Stimulated activated CD4-positive, alpha-beta T cell treated with anti-CD3 and anti-CD28 coated beads, Interleukin-4, amount 100 ng/mL, for 1 hour (primary cell): ENCODE results near the gene SRGAP2C.
"Not testable (repeated sequence)": the region's sequence is repeated elsewhere in the genome, so short reads cannot be mapped to it uniquely, and the experiment has no call there.

ENCODE experiments used
- DNase-seq: peaks from one replicate; pipeline ENCODE4 v3.0.0-alpha.2; 2020

The SRGAP2C gene

DNA sequence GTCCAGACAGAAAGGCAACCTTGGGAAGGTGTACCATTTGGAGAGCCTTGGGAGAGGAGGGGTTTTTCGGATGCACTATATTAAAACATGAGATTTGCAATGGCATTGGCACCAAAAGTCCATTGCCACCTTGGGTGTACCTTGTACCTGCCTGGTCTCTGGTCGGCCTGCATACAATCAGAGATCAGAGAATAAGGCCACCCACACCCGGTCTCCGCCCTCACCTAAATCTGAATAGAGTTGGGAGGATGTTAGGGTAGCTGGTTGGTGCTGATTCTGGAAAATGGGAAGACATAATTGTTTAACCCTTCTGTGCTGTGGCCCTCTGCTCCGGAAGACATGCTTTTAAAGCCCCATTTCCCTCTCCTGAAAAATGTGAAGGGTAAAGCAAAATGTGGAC lies 3.1 kb downstream of the SRGAP2C start:
- DNase-seq = not testable (repeated sequence)

DNA sequence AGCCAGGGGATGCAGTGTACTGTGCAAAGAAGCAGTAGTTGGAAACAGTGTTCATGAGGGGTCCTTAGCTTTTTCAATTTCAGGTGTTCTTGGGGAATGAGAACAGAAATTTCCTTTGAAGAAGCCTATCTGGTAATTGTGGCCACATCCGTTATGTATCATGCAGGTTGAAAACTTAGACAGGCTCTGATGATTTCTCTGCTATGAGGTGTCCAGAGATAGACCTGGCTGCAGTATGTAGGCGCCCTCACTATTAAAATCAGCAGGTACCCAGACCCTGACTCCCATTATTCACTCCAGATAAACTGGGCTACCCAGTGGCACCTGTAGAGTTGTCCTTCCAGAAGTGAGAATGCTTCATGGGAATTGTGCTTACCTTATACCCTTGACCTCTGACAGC lies 7.7 kb downstream of the SRGAP2C start:
- not testable (repeated sequence) for DNase-seq

DNA sequence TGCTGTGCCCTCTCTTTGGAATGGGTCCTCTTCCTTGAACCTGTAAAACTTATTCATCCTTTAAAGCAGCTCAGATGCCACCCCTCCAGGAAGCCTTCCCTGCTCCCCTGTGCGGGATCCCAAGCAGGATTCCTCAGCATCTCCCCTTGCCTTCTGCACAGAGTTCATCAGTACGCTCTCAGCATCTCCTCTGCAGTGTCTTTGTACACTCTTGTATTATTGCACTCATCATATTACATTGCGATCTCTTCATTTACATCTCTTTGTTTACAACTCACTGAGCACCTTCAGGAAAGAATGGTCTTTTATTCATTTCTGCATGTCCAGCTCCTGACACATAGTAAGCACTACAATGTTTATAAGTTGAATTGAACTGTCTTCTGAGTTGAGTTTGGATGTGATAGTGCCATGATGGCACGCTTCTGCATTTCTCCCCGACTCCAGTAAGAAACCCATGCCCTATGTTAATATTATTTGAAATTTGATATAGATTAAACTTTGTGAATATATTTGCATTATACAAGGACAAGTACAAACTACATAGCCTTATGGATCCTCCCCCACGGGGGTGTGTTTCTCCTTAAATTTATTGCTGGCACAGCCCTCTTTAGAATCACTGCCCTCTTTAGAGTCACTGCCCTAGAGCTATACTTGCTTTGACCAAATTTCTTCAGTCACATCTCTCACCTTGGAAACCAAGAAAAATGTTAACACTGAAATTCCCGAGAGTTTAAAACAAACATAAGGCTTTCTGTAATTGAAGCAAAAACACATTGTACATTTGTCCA lies 12.5 kb downstream of the SRGAP2C start:
- DNase-seq = not testable (repeated sequence)

DNA sequence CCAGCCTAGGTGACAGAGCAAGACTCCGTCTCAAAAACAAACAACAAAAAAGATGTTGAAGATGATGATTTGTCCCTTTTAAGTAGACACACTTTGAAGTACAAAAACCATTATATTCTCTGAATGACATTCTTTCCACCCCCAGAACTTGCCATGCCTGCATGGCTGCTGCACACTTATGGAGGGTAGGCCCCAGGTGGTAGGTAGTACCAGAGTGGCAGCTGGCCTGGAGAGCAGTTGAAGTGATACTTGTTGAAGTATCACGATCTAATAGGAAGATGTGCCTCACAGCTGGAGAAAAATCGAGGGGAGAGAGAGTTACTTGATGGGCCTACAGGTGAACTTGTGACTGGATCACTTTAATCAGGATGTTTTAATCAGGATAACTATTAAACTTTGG lies 15.0 kb downstream of the SRGAP2C start:
- DNase-seq = not testable (repeated sequence)

DNA sequence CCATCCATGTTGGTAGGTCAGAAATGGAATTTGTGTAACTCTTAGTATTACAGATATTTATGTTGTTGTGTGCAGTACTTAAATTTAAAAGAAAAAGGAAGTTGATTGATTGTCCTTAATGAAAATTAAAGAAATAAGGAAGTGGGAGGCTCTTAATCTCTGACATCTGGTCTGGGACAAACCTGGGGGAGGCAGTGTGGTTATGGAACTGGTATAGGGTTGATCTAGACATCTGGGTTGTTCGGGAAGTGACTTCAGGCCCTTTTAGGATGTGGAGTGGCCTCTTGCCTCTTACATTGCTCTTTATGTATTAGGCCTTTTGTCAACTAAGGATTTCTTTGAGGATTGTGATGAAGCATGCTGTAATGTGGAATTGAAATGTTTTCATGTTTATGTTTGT lies 15.5 kb downstream of the SRGAP2C start:
- not testable (repeated sequence) for DNase-seq

DNA sequence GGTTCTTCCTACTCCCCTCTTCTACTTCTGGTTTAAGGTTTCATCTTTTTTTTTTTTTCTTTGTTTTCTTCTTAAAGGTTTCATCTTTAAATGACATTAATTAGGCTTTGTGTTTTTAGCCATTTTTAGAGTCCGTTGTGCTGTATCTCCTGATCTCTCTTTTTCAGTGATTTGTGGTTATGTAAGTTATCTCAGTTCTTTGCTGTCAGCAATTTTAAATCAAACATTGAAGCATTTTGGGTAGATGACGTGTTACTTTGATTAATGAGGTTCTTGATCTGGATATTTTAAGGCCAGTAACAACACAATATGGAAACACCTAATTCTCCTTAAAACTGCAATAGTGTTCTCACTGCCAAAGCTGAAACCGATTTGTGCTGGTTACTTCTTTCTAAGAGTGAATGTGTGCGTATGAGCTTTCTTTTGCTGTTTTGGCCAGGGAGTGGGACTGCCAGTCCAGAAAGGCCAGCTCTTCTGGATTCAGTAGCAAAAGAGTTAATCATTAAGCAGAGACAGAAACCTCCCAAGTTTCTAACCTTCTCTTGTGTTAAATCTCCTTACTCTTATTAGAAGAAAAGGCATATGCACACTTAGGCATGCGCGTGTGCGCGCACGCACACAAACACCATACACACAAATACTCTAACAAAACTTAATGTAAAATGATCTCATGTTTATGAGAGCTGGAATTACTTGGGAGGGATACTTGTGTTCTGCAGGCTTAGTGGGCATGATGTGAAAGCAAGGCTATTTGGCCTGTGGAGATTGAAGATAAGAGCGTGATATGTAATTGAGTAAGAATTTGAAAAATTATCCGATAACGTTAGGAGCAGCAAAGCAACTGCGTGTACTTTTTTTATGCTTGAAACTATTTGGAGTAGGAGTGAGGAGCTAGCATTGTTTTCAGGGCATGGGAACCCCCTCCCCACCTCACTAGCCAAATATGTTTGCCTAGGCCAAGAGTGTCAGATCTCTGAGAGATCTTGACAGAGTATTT lies 16.5 kb downstream of the SRGAP2C start:
- DNase-seq = not testable (repeated sequence)

DNA sequence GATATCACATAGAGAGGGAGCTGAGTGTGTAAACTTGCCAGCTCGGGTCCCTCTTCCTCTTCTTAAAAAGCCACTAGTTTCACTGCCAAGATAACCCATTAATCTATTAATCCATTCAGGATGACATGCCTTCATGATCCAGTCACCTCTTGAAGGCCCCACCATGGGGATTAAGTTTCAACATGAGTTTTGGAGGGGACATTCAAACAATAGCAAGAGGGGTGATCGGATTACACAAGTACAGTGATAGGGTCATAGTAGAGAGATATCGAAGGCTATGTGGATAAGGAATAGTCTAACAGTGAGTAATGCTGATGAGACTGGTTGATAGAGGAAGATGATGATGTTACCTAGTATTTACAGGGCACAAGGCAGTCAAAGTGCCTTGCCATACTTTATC lies 18.2 kb downstream of the SRGAP2C start:
- DNase-seq = not testable (repeated sequence)

DNA sequence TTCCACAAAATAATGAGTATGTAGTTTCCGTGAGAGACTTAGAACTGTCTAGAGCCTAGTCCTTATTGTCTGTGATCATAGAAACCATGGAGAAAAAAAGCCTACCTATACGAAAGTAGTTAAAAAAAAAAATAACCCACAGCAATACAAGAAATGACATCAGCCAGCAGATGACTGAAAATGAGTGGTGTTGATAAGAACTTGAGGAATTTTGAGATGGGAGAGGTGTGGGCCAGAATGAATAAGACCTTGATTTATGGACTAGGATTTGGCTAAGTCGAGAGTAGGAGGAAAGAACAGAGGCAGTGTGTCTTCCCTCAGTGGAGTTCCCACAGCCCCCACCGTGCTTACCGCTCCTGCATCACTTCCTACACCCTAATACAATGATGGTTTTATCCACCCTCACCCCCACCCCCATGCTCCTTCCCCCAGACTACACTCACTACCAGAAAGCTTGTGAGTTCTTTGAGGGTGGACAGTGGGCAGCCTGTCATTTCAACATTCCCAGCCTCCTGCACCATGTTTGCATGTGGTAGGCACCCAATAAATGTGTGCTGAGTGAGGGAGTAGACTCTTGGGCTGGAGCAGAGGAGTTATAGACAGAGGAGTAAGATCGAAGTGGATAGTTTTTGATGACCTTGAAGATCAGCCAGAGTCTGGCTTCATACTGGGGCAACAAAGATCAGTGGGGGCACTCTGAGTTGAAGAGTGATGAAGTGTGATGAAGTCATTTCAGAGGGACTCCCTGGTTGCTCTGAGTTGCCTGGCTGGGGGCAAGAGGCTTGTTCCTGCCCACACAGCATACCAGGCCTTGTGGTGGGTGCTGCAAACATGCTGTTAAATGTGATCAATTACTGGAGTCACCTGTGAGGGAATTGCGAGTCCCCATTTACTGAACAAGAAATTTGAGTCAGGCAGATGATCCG lies 21.3 kb downstream of the SRGAP2C start:
- DNase-seq = not testable (repeated sequence)

DNA sequence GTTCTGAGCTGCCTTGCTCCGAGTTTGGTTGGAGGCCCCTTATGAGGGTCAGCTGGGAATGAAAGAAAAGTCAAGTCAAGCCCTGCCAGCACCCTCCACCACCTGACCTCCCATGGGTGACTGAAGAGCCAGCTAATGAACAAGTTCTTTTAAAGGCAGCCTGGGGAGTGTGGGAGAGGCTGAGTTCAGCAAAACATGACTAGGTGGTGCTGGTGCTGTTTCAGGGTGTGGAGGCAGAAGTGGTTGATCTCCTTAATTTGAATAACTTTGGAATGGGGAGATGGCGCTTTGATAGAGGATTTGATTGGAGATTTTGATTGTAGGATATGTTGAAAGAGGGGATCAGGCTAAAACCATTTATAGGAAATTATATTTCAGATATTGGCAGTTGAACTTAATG lies 22.6 kb downstream of the SRGAP2C start:
- not testable (repeated sequence) for DNase-seq

DNA sequence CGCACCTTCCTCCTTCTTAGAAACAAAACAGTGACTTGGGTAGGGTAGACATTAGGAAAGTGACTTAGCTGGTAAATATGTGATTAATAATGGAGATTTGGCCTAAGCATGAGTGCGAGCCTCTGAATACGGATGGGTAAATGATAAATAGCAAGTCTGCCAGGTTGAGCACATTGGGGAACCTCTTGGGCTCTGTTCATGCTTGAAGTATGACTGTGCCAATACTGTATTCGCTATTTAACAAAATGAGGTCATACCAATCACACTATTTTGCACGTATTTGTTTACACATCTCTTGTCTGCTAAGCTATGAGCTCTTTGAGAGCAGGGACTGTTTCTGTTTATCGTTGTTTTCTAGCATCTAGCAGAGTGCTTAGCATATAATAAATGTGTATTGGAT lies 23.6 kb downstream of the SRGAP2C start:
- DNase-seq = not testable (repeated sequence)

DNA sequence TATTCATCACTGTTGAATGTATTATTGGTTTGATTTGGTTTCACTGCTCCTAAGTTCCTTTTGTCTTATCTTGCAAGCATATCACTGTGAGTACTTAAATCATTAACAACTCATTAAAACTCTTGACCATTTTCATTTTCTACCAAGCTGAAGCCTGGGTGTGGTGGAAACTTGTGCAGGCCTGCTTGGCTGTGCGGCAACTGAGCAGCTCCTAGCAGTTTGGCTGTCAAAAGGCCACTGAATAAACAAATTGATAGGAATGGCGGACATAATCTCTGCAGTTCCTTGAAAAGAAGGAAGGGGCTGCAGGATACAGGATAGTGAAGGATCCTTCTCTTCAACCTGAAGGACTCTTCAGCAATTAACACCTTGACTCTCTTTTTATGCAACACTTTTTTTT lies 26.0 kb downstream of the SRGAP2C start:
- not testable (repeated sequence) for DNase-seq

DNA sequence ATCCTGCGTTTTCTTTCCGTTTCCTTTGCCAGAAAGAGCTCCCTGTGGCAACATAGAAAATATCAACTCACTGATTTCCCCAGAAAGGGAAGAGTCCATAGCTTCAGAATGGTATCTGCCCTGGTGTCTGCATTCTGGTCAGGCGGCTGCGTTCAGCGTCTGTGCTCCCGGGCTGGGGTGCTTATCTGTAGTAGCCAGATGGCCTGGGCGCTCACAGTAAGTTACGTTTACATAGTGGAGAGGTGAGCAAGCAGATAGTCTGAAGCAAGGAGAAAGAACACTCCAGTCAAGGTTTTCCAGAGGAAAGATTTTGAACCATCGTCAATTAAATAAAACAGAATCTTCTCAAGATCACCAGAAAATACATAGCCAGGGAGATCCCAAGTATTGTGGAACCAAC lies 28.7 kb downstream of the SRGAP2C start:
- DNase-seq = not testable (repeated sequence)

DNA sequence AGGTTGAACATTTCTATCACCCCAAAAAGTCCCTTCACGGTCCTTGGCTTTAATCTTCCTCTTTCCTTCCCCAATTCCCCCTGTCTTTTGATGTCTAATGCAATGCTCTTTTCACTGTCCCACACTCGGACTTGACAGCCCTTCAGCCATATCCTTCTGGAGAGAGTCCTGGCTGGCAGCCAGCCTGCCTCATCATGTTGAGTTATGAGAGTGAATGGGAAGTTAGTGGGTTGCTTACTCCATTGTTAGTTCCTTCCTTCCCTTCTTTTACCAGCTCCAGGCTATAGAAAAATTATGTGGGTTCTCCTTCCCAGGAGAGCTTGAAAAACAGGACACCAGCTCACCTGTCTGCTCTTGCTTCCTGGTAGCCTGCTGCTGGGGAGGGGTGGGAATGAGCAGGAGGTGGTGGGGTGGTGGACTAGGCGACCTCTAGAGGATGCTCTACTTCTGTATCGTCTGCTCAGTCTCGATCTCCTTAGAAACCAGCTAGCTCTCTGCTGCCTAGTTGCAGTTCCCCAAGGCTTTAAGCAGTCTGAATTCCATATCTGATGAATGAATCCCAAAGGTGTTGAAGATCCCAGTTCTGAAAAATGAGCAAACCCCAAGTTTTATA lies 29.9 kb downstream of the SRGAP2C start:
- not testable (repeated sequence) for DNase-seq

DNA sequence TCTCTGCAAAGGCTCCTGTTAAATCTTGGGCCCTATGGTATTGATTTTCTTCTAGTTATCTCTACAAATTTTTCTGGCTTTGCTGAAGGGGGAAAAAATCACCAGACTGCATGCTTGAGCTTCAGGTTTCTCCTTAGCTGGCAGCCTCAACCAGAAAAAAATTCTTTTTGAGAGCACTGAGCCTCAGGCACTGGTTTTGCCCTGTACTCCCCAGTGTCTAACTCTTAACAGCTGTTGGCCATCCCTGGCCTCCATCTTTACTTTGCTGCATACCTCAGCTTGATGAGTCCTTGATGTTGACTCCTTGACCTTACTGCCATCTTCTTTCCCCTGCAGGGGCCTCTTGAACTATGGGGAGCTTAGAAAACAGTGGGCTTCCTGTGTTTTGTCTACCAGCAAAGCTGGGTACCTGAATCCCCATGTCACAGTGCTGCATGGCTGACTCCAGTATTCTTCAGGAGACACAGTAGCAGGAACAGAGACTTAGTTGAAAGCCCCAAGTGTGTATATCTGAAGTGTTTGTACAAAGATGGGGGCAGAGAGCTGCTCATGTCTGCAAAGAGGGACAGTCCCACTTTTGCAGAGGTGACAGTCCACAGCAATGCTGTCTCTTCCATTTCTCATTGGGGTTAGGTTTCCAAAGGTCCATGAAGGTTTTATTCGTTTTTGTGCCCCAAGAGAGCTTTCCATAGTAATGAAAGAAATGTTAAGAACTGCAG lies 31.1 kb downstream of the SRGAP2C start:
- not testable (repeated sequence) for DNase-seq

DNA sequence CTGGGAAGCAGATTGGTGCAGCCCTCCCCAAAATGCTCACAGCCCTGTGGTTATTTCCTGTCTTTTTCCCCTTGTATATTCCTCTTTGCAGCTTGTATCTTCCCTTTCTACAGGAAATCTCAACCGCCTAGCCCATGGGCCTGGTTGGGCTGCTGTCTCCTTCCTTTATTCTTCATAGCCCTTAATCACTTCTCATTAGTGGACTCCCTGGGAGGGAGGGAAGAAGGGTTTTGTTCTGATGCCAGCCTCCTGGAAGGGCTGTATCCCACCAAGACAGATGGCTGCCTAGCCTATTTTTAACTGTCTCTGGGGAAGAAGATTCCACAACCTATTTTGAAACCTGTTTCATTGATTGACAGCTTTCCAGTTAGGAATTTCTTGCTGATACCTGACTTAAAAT lies 31.9 kb downstream of the SRGAP2C start:
- not testable (repeated sequence) for DNase-seq

DNA sequence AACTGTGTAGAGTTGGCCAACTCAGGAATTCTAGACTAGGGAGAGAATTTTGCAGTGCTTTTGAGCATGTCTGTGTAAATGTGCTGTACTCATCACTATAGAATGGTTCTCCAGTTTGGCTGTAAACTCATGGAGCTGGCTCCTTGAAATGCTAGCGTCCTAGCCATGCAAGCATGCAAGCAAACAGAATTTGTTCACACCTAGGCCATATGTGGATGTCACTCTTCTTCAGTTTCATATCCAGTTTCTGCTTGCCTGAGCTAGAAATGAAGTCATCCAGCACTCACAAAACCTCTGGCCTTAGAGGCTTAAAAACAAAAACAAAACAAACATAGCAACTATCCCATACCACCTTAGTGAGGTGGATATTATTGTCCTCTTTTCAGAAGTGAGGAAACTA lies 37.0 kb downstream of the SRGAP2C start:
- DNase-seq = not testable (repeated sequence)

DNA sequence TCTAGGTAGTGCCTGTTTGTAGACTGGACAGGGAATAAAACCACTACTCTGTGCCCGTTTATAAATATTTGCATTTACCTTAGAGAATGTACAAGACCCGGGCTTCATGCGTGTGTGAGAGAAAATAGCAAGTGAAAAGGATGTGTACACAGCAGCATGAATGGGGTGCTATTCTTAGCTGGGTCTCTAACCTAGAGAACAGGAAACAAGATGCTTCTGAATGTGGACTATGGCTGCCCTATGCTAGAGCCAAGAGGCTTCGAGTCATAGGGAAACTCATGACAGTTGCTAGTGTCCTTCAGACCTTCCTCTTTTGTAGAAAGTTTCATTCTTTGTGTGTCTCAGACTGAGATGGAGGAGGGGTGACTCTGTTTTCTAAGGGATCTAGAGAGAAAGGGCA lies 39.9 kb downstream of the SRGAP2C start:
- not testable (repeated sequence) for DNase-seq

DNA sequence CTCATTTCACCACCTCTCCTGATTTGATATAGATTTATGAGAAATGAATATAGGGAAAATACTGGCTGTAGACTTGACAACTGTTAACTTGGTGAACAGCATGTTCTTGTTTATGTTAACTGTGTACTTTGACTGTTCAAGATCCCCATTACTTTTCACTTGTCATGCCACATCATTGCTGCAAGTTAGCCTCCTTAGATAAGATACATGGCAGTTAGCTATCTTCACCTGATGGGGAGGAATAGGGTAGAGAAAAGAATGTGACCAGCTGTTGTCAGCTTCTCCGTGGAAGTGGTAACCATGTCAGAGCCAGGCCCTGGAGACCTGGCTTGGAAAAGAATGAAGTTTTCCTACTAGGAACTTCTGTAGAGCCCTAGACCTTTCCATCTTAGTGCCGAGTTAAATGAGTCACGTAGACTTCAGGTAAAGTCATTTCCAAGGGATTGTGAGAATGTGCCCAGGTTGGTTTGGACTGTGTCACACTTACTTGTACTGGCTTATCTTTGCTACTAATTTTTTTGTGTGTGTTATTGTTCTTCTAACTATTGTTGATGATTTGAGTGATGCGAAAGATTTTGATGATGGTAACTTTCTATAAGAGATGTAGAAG lies 41.6 kb downstream of the SRGAP2C start:
- not testable (repeated sequence) for DNase-seq

DNA sequence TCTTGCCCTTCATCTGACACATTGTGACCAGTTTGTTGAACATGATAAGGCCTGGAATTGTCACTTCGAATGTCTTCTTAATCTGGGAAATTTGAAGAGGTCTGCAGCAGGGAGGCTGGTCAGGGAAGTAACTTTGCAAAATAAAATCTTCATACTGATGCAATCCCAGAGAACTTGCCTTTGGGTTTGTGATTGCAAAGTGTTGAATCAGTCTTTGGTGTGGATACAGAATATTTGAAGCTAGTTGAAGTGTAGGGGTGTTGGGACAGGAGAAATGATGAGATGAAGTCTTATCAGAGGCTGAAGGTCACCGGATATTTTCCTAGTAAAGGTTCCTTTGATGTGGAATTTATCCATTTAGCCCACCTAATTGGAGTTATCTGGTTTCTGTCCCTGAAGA lies 42.1 kb downstream of the SRGAP2C start:
- DNase-seq = not testable (repeated sequence)

DNA sequence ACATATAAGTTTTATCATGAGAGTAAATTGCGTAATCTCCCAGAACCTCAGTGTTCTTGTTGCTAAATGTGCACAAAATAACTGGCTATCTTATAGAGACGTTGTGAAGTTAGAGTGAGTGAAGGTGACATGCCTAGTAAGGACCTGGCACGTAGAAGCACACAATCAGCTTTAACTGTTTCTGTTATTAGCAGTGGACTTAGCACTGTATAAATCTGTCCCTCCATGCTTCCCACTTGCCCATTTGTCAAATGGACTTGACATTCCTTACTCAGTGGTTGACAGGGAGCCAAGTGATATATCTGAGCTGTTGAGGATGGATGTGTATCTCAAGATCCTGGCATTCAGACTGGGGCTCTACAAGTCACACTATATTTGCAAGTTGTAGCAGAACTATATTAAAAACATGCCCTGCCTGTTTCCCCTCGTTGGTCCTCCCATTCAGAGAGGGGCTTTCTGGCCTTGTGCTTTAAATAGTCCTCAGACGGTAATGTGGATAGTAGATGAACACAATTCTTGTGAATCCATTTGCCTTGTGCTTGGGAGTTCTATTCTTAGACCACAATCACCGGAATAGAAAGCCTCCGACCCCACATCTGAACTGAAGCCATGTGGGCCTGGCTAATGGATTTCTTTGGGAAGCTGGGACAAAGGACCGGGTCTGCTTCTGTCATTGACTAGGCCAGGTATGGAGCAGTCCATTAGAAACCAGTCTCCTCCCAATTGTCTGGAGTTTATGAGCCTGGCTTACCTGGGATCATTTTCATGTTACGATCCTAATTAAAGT lies 43.0 kb downstream of the SRGAP2C start:
- not testable (repeated sequence) for DNase-seq
